ENCODE measurements around the gene CTNND2. TPM values are rescaled to one million over a fixed set of nuclear protein-coding genes. Genes with fewer than 3 reads are reported as not detected.

CTNND2 gene
- total RNA-seq, 1 donor = 1.9 TPM

DNA sequence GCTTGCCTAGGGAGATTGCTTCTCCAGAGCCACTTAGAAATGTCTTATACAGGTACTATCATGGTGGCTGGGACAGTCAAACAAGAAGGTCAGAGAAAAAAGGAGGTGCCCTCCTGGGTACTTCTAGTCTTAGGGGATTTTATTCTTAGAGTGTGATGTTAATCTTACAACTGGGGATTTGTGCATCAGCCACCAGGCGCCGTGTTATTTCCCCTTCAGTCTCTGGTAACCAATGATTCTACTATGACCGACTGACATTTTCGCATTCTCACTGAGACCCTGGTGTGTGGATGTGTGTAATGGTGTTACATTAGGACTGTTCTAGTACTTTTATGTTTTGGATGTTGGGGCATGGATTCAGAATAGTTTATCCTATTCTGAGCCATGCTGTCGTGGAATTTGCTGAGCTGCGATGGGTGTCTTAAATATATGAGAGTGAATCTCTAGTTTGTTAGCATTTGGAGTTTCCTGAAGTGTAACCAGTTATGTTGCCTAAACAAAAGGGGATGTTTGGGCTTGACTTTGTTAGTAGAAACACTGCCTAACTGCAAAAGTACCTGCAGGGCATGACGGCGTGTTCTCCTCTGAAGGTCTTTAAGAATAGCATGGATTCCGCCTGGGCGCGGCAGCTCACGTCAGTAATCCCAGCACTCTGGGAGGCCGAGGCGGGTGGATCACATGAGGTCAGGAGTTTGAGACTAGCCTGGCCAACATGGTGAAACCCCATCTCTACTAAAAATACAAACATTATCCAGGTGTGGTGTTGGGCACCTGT, 968.0 kb downstream of the CTNND2 start:
- no peak for DNase-seq (ENCODE audit: low read depth)
- no peak for TF ChIP-seq CTCF (IDR thresholded peaks at IDR 0.05; ENCODE audit: insufficient read depth, low read length)
- H3K4me3 ChIP-seq (ENCODE audit: low read depth, low read length) = no peak overlapping the region

DNA sequence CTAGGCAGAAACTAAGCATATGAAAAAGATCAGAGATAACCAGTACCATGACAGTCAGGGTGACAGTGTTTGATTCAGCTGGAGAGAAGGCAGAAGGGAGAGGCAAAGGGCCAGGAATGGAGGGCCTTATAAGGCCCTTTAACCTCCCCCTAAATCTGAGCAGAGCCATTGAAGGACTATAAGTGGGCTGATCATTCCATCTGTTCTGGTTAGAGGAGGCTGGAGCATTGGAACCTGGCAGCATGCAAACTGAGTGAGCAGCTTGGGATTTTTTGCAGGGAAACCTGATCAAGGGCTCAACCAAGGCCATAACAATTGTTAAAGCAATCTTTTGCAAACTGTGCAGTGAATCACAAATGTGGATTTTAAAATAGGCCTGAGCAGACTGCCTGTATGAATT, 968.7 kb downstream of the CTNND2 start:
- no peak overlapping the region for H3K4me3 ChIP-seq (ENCODE audit: low read depth, low read length)
- DNase-seq (ENCODE audit: low read depth) = no peak
- TF ChIP-seq CTCF (IDR thresholded peaks at IDR 0.05; ENCODE audit: insufficient read depth, low read length) = no peak

DNA sequence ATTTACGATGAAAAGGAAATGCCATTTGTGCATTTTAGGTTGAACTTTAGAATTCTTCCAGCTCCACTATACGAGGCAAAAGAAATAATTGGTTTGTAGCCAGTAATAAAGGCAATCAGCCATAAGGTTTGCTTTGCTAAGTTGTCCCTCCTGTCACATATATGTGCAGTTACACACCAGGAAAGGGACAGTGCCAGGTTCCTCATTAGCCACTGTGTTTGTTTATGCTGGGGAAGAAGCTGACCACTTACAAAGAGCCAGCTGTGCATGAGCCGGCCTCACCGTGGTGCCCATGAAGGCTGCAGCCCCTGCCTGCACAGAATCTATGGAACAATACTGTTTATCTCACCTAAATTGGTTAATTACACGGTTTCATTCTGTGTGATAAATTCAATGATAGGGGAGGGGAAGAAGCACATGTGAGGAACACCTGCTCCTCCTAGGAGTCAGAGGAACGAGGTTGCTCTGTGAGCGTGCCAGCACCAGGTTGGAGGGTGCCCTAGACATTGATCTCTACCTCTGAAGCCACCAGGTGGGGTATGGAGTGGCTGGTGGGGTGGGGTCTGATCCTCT, 969.4 kb downstream of the CTNND2 start:
- TF ChIP-seq CTCF (IDR thresholded peaks at IDR 0.05; ENCODE audit: insufficient read depth, low read length) = no peak
- no peak for DNase-seq (ENCODE audit: low read depth)

DNA sequence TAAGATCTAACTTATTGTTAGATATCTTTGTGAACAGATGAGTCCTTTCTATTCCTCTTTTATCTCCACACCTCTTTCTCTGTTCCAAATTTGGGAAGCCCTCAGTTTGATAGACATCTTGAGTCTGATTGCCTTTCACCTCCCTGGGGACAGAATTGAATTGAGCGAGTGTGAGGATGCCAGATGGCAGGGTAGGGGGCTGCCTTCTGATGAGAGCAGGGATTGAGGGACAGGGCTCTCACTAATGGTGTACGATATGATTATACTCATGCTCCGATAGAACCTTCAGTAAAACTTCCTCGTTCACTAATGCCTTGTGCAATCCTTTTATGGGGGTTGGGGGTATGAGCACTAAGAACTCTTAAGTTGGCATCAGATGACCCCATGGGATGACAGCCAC, 971.1 kb downstream of the CTNND2 start:
- no peak for TF ChIP-seq CTCF (IDR thresholded peaks at IDR 0.05; ENCODE audit: insufficient read depth, low read length)
- no peak for DNase-seq (ENCODE audit: low read depth)
- no peak overlapping the region for H3K4me3 ChIP-seq (ENCODE audit: low read depth, low read length)

More for the DNA sequence above, 969.4 kb downstream of the CTNND2 start:
- no peak overlapping the region for H3K4me3 ChIP-seq (ENCODE audit: low read depth, low read length)

- no peak for DNase-seq (ENCODE audit: low read depth)
- no peak for TF ChIP-seq CTCF (IDR thresholded peaks at IDR 0.05; ENCODE audit: insufficient read depth, low read length)
- H3K4me3 ChIP-seq (ENCODE audit: low read depth, low read length) = no peak overlapping the region
Measured at GRCh38 chr5:10932426-10932825, 971.8 kb downstream of the CTNND2 start.

DNA sequence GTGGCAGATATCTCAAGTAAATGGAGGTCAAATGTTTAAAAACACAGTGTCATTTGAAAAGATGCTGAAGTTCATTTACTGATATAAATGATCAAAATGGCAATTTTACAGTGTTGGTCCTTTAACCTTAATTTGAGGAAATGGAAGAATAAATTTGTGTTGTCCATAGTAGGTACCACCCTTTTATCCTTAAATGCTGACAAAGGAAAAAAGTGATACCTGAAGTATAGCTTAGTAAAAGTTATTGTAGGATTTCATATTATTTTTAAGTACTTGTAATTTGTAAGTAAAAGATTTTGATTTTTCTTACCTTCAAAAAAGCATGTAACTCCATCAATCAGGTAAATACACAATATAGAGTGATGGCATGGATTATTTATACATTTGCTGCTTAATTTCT, 976.6 kb downstream of the CTNND2 start:
- no peak overlapping the region for H3K4me3 ChIP-seq (ENCODE audit: low read depth, low read length)
- TF ChIP-seq CTCF (IDR thresholded peaks at IDR 0.05; ENCODE audit: insufficient read depth, low read length) = no peak
- no peak for DNase-seq (ENCODE audit: low read depth)
